ENCODE data around the gene MPL.

The MPL gene

GRCh38 chr1:43306688-43307457 lies 30.7 kb upstream of the MPL start:
- no peak for DNase-seq

GRCh38 chr1:43307458-43308158 lies 30.0 kb upstream of the MPL start:
- no peak for DNase-seq

GRCh38 chr1:43308635-43309404 lies 28.8 kb upstream of the MPL start:
- DNase-seq: no peak

- DNase-seq: no peak
Measured at GRCh38 chr1:43309405-43310025, 28.1 kb upstream of the MPL start.

GRCh38 chr1:43311521-43311920 lies 26.1 kb upstream of the MPL start:
- DNase-seq: no peak

- DNase-seq: no peak
Measured at GRCh38 chr1:43312212-43312623, 25.4 kb upstream of the MPL start.

- DNase-seq: no peak
Measured at GRCh38 chr1:43312663-43313515, 24.7 kb upstream of the MPL start.

GRCh38 chr1:43313771-43314170 lies 23.8 kb upstream of the MPL start:
- DNase-seq: no peak

GRCh38 chr1:43314233-43314632 lies 23.4 kb upstream of the MPL start:
- no peak for DNase-seq

- no peak for DNase-seq
Measured at GRCh38 chr1:43315481-43315880, 22.1 kb upstream of the MPL start.

- no peak for DNase-seq
Measured at GRCh38 chr1:43315963-43316737, 21.5 kb upstream of the MPL start.

GRCh38 chr1:43316738-43317520 lies 20.7 kb upstream of the MPL start:
- no peak for DNase-seq

GRCh38 chr1:43317817-43318471 lies 19.7 kb upstream of the MPL start:
- DNase-seq: no peak

GRCh38 chr1:43318831-43319230 lies 18.8 kb upstream of the MPL start:
- no peak for DNase-seq

GRCh38 chr1:43319288-43319687 lies 18.3 kb upstream of the MPL start:
- DNase-seq: no peak

GRCh38 chr1:43319766-43320165 lies 17.9 kb upstream of the MPL start:
- DNase-seq: no peak

GRCh38 chr1:43321331-43321891 lies 16.2 kb upstream of the MPL start:
- DNase-seq: no peak

GRCh38 chr1:43322506-43322905 lies 15.1 kb upstream of the MPL start:
- DNase-seq: no peak

- no peak for DNase-seq
Measured at GRCh38 chr1:43324810-43325209, 12.8 kb upstream of the MPL start.

GRCh38 chr1:43325381-43325780 lies 12.2 kb upstream of the MPL start:
- no peak for DNase-seq
